Endothelial cell of umbilical vein (primary cell): Measurements from ENCODE around the gene GCNT1. TPM values are rescaled to one million over a fixed set of nuclear protein-coding genes. Genes with fewer than 3 reads are reported as not detected.

Experiments used
- BruUV-seq: library from RNA; stranded (reverse); fragments of 400-500 nt; replicated peaks from 2 replicates; lab custom pipeline; 2021; lab: Mats Ljungman, UMichigan
- CTCF ChIA-PET: fragments of 300-600, 350-600 bp; sonication (Branson Sonifier 250); formaldehyde crosslinking; loops from one replicate; lab custom pipeline; 2021; ENCODE audit warnings: antibody characterized with exemption, inconsistent platforms; lab: Charles Lee
- POLR2A ChIA-PET: fragments of 300-600, 350-600 bp; sonication (Branson Sonifier 250); formaldehyde crosslinking; loops from one replicate; lab custom pipeline; 2021; ENCODE audit warnings: antibody characterized with exemption, inconsistent platforms; lab: Charles Lee
- DNase-seq: peaks from one replicate; pipeline ENCODE4 v3.0.0-alpha.2; 2011; ENCODE audit warnings: low read depth, low spot score
- FAIRE-seq: peaks from 2 replicates; lab custom pipeline; 2011; peaks lifted over from hg19 to GRCh38; lab: Jason Lieb, UNC
- H2AFZ ChIP-seq: 2 replicates; pipeline ENCODE4 v1.6.0; 2012; ENCODE audit warnings: low read depth, low read length, control low read depth, inconsistent platforms
- H3K27ac ChIP-seq: 2 replicates; pipeline ENCODE4 v1.5.1; 2011; ENCODE audit warnings: low read depth, mild to moderate bottlenecking, control low read depth, low read length, moderate library complexity; ENCODE audit not compliant: insufficient read depth
- H3K27me3 ChIP-seq, 2 experiments: 2 replicates each; pipeline versions ENCODE4 v1.6.0 to v1.6.1; 2011; ENCODE audit warnings: low read length in 2 of 2, mixed read lengths in 1 of 2; ENCODE audit not compliant: control insufficient read depth in 2 of 2, insufficient read depth in 2 of 2
- H3K36me3 ChIP-seq, 2 experiments: 2 replicates in 1 of 2; 3 replicates in 1 of 2; pipeline ENCODE4 v1.5.1; 2011; ENCODE audit warnings: low read length in 2 of 2, mild to moderate bottlenecking in 1 of 2, moderate library complexity in 1 of 2; ENCODE audit not compliant: control insufficient read depth in 2 of 2, insufficient read depth in 2 of 2; ENCODE audit errors: extremely low read depth in 1 of 2
- H3K4me1 ChIP-seq: 3 replicates; pipeline ENCODE4 v1.5.1; 2011; ENCODE audit warnings: mild to moderate bottlenecking, low read length; ENCODE audit not compliant: control insufficient read depth, insufficient read depth; ENCODE audit errors: extremely low read depth
- H3K4me2 ChIP-seq: 2 replicates; pipeline ENCODE4 v1.6.1; 2011; ENCODE audit warnings: low read length, control low read depth, mixed read lengths; ENCODE audit not compliant: insufficient read depth
- H3K4me3 ChIP-seq, 3 experiments: fragments of 200-600 bp in 1 of 3; sonication (generic), shearing (Covaris generic) in 1 of 3; replicated peaks in 1 of 3; 2 replicates each; pipeline ENCODE4 v1.5.1; 2011 to 2016; ENCODE audit warnings: control low read depth in 3 of 3, low read length in 3 of 3, mild to moderate bottlenecking in 2 of 3, inconsistent platforms in 1 of 3, low read depth in 1 of 3, moderate library complexity in 1 of 3; ENCODE audit not compliant: insufficient read depth in 1 of 3
- H3K79me2 ChIP-seq: 2 replicates; pipeline ENCODE4 v1.6.0; 2012; ENCODE audit warnings: low read length, inconsistent platforms; ENCODE audit not compliant: control insufficient read depth, insufficient read depth
- H3K9ac ChIP-seq: replicated peaks from 2 replicates; pipeline ENCODE3; 2011; ENCODE audit warnings: low read length, control low read depth; ENCODE audit not compliant: insufficient read depth; ENCODE audit errors: extremely low read depth
- H3K9me1 ChIP-seq: replicated peaks from 3 replicates; pipeline ENCODE4 v1.6.0; 2011; ENCODE audit warnings: mild to moderate bottlenecking, low read length; ENCODE audit not compliant: control insufficient read depth, insufficient read depth; ENCODE audit errors: extremely low read depth
- H3K9me3 ChIP-seq: replicated peaks from 2 replicates; pipeline ENCODE4 v1.5.1; 2012; ENCODE audit warnings: low read length, inconsistent platforms; ENCODE audit not compliant: control insufficient read depth, insufficient read depth
- H4K20me1 ChIP-seq: replicated peaks from 2 replicates; pipeline ENCODE3; 2011; ENCODE audit warnings: mild to moderate bottlenecking, low read length; ENCODE audit not compliant: control insufficient read depth, insufficient read depth; ENCODE audit errors: extremely low read depth
- FOS ChIP-seq: IDR thresholded peaks from 2 replicates; pipeline ENCODE4 v1.6.1; 2011; ENCODE audit warnings: mild to moderate bottlenecking, low read length, moderate library complexity, borderline replicate concordance; ENCODE audit not compliant: insufficient read depth
- JUN ChIP-seq: IDR thresholded peaks from 2 replicates; pipeline ENCODE4 v1.6.1; 2011; ENCODE audit warnings: borderline replicate concordance, low read depth; ENCODE audit not compliant: insufficient read length, insufficient read depth
- MYC ChIP-seq: IDR thresholded peaks from one replicate; pipeline ENCODE4 v1.6.1; 2011; ENCODE audit warnings: mild to moderate bottlenecking, low read depth, low read length
- POLR2A ChIP-seq: IDR thresholded peaks from 2 replicates; pipeline ENCODE4 v1.6.1; 2012; ENCODE audit warnings: low read depth, mild to moderate bottlenecking, control low read depth, low read length
- dilution Hi-C: fragments of 300-500 bp; cut with MboI; formaldehyde crosslinking; loops from one replicate; pipeline ENCODE4 v1.15.0; 2019; ENCODE audit warnings: low sequenced_read_pairs; ENCODE audit not compliant: extremely low pct_ligation_motif_present
- intact Hi-C: fragments of 100-400 bp; cut with micrococcal nuclease; formaldehyde crosslinking; loops from one replicate; pipeline ENCODE4 v1.10.0; 2022
- polyA plus RNA-seq, 4 experiments: library from polyadenylated mRNA; depleted of rRNA in 3 of 4; stranded (reverse) in 3 of 4; unstranded in 1 of 4; fragments of >200 nt; gene quantifications; 2 replicates each; pipeline versions ENCODE4 v1.2.1 to v1.2.3, GENCODE V29; 2011 to 2012; ENCODE audit warnings: missing spikeins in 1 of 4
- total RNA-seq: library from RNA; stranded (reverse); gene quantifications from 2 replicates; pipeline ENCODE4 v1.2.3, GENCODE V29; 2021
- TF ChIP-seq, protein P1 (sequence below), 2 donors: IDR thresholded peaks; 1 replicate in 1 of 2; 2 replicates in 1 of 2; pipeline ENCODE4 v1.5.1; 2011; ENCODE audit warnings: low read length in 2 of 2, mild to moderate bottlenecking in 2 of 2, moderate library complexity in 2 of 2, control low read depth in 1 of 2, inconsistent platforms in 1 of 2, low read depth in 1 of 2; ENCODE audit not compliant: insufficient read depth in 1 of 2; ENCODE audit errors: extremely low read depth in 1 of 2

Gene GCNT1
- total and polyA plus RNA-seq, 2 donors (not counting 3 experiments of a cell fraction or from before 2014, with no cell fraction given) = 18.1 to 30.9 TPM

DNA sequence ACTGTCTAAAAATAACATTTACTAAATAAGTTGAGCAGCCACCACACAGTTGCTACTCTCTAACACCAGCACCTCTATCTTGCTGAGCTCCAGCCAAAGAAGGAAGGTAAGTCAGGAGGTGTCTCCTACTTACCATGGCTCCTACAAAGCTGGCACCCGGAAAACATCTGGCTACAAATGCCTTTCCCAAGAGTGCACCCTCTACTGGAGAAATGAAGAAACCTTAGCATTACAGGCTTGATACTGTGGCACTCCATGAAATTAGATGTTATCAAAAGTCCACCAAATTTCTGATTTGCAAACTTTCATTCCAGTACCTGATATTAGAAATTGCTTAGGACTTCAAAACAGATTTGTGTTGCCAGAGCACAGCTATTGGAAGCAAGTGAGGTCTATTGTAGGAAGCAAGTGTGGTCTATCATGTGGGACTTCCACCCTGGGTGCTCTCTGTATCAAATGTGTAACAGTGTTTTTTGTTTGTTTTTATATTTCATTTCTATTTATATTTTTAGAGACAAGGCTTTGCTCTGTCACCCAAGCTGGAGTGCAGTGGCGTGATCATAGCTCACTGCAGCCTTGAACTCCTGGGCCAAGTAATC is 39.1 kb upstream of the GCNT1 start:
- no peak overlapping the region for H3K9ac ChIP-seq
- H3K9me1 ChIP-seq = no peaks in the 10 kb centered on the region
- H2AFZ ChIP-seq = no peak overlapping the region
- CTCF ChIA-PET = interaction anchor here (0.6 to 2.5 kb wide), 11 partner anchors 8 to 287 kb away, joined by 3 to 8 read pairs (median 4); partner anchors contain the start of gene GCNT1
- no peaks in the 10 kb centered on the region for H3K36me3 ChIP-seq
- DNase-seq (peak; percentile 32), FAIRE-seq (peak; percentile 60)
- no peaks in the 10 kb centered on the region for H3K79me2 ChIP-seq
- TF ChIP-seq MYC (no peak), FOS (no peak), POLR2A (no peak), JUN (no peak)
- TF ChIP-seq, protein P1, sequence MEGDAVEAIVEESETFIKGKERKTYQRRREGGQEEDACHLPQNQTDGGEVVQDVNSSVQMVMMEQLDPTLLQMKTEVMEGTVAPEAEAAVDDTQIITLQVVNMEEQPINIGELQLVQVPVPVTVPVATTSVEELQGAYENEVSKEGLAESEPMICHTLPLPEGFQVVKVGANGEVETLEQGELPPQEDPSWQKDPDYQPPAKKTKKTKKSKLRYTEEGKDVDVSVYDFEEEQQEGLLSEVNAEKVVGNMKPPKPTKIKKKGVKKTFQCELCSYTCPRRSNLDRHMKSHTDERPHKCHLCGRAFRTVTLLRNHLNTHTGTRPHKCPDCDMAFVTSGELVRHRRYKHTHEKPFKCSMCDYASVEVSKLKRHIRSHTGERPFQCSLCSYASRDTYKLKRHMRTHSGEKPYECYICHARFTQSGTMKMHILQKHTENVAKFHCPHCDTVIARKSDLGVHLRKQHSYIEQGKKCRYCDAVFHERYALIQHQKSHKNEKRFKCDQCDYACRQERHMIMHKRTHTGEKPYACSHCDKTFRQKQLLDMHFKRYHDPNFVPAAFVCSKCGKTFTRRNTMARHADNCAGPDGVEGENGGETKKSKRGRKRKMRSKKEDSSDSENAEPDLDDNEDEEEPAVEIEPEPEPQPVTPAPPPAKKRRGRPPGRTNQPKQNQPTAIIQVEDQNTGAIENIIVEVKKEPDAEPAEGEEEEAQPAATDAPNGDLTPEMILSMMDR (IDR thresholded peaks at IDR 0.05; ENCODE audit: extremely low read depth in 1 of 2, insufficient read depth in 1 of 2, low read depth in 1 of 2, low read length in 2 of 2) = peak; percentile 45 to 50
- H3K4me2 ChIP-seq = no peak overlapping the region
- dilution Hi-C loops = no loop called here
- intact Hi-C loops = loop anchor here (5.0 kb wide), 1 partner anchor 528 kb away; the partner anchor contains the start of gene PCSK5
- no peaks in the 10 kb centered on the region for H3K9me3 ChIP-seq
- no TSS peak for BruUV-seq
- no peaks in the 10 kb centered on the region for H4K20me1 ChIP-seq
- no peaks in the 10 kb centered on the region for H3K27me3 ChIP-seq
- no peak overlapping the region for H3K27ac ChIP-seq
- POLR2A ChIA-PET = no interaction called here
- no peak overlapping the region for H3K4me3 ChIP-seq
- H3K4me1 ChIP-seq = peaks cover 16% of the 10 kb centered on the region
